ENCODE results near the gene CYB5R4.
"Not testable (repeated sequence)": the region's sequence is repeated elsewhere in the genome, so short reads cannot be mapped to it uniquely, and the experiment has no call there.

The CYB5R4 gene

DNA sequence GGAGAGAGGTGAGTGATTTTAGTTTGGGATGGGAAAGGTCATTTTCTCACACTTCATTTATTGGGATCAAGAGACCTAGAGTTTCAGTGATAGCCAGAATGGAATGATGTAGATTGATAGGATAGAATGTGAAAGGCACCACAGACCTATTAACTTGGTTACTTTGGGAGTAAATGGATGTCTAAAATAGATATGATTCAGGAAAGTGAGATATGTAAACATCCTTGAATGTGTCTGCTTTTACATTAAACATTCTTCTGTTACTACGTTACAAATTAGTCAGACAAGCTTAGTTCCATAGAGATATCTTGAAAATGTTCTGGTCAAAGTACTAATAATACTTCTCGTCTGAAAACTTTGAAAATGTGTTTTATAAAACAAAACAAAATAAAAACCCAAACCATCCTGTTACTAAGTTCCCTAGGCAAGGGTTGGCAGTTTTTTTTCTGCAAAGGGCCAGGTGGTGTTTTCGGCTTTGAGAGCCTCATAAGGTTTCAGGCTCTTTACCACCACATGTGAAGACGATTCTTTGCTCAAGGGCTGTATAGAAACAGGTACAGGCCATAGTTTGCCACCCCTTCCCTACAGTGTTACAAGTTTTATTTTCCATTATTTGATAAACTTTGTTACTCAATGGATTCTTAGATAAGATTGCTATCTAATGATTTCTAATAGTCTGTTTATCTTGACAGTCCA lies 3.4 kb downstream of the CYB5R4 start:
- no peak for DNase-seq (ENCODE audit: low read depth in 2 of 2)

DNA sequence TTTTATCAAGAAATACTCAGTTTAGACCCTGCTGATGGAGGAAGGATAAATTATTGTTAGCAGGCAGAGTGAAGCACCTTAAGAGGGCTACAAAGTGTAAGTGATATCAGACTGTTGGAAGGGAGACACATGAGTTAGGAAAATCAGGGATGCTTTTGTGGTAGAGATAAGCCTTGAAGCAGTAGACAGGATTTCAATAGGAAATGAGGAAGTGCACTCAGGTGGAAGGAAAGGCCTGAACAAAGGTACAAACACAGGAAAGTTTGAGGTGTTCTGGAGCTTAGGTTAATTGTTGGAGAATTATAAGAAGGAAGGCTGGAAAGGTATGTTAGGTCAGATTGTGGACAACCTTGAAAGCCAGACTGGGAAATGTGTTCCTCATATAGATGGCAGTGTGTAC lies 7.6 kb downstream of the CYB5R4 start:
- DNase-seq (ENCODE audit: low read depth in 2 of 2): no peak

DNA sequence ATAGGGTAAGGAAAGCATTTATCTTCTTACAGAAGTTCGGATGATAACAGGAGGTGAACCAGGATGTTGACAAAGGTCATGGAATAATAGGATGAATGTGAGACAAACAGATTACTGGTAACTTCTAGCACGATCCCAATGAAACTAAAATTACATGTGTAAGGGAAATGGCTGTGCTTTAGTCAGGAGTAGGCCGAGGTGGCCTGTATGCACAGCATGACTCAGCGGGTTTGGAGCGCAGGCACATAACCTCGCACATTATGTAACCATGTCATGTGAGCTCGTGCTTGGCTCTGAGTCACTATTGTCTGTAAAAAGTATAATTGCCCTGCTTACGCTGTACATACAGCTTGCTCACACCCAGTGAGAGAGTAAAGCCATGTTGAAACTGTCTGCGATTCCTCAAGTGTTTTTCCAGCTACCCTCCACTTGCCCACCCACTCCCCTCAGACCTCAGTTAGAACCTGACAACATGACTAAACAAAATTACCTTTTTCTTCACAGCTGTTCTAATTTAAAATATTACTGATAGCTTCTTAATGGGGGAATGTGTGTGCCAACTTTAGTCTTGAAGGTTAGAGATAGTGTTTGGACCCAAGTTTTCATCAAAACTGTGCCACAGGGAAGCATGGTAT lies 8.2 kb downstream of the CYB5R4 start:
- no peak for DNase-seq (ENCODE audit: low read depth in 2 of 2)

DNA sequence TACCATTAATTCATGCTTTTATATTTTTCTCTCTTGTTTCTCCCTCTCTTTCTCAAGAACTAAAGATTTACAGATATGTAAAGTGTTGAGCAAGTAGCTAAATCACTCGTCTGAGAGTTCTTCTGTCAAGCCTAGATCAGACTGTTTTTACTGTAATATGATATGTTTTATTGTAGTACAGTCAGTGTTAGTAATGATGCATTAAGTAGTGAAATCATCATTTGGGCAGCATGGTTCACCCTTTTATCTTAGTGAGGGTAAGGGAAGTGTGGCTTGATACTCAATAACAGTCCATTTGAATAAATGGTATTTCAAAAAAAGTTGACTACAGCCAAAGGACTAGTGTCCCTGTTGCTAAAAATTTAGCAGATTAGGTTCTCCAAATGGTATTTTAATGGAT lies 9.2 kb downstream of the CYB5R4 start:
- DNase-seq (ENCODE audit: low read depth in 2 of 2): no peak

DNA sequence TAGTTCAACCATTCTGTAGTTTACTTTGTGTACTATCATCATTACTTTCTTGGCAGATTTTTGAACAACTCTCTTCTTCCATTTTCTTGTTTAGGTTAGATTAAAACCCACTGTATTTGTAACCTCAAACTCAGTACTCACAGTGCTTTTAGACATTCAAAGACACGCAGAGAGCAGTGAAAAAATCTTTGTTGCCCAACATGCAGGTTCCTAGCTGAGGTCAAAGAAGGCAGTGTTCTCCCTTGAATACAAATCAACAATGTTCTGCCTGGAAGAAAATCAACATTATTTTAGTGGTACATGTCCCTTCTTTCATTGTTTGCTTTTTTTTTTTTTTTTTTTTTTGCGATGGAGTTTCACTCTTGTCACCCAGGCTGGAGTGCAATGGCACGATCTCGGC lies 11.2 kb downstream of the CYB5R4 start:
- DNase-seq (ENCODE audit: low read depth in 2 of 2): no peak

DNA sequence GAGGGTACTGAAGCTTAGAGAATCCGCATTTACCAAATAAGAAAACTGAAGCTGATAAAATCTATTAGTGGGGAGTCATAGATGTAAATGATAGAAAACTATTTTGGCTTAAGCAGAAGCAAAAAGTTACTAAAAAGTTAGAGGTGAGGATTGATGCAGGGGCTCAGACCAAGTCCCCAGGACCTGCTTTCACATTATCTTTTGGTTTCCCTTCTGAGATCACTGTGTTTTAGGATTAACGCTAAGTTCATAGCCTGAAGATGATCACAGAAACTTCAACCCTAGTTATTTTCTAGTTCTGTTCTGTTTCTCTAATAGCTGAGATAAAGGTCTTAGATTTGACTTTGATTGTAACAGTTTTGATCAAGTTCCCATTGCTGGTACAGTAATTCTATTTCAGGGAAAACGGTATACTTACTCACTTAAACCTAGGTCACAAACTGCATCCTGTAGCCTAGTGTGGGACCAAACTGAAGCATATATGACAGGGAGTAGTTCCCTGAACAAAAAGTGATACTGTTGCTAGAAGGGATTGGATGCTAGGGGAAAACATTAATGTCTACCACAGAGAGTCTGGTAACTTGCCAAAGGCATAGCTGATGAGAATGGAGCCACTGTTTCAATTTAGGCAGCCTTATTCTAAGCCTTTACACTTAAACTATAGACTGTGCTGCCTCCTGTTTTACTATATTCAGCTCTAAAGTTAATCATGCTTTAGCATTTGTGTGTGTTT lies 13.1 kb downstream of the CYB5R4 start:
- no peak for DNase-seq (ENCODE audit: low read depth in 2 of 2)

DNA sequence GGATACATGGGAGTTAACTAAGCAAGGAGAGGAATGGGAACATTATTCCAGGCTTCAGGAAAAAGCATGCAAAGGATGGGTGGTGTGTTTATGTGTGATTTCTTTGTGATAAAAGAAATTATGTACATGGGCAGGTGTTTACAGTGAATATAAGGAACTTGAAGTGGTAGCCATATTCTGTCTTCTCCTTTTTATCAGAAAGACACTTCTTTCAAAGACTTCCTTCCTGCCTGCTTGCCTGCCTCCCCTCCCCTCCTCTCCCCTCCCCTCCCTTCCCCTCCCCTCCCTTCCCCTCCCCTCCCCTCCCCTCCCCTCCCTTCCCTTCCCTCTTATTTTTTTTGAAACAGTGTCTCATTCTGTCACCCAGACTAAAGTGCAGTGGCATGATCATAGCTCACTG lies 14.4 kb downstream of the CYB5R4 start:
- no peak for DNase-seq (ENCODE audit: low read depth in 2 of 2)

DNA sequence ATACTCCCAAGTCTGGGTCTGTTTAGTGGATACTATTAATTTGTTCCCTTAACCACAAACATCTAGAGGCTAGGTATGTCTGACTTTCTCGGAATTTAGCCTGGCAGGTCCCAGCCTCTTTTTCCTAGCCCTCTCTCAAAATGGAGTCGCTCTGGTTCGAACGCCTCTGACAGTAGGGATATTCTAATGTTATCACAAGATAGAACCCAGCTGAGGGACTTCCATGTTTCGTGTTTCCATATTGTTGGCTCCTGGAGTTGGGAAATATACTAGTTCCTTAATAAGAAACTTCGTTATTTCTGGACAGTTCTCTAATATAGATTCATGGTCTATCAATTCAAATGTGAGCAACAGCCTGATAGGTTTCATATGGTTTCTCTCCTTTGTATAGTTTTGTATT lies 16.4 kb downstream of the CYB5R4 start:
- no peak for DNase-seq (ENCODE audit: low read depth in 2 of 2)

DNA sequence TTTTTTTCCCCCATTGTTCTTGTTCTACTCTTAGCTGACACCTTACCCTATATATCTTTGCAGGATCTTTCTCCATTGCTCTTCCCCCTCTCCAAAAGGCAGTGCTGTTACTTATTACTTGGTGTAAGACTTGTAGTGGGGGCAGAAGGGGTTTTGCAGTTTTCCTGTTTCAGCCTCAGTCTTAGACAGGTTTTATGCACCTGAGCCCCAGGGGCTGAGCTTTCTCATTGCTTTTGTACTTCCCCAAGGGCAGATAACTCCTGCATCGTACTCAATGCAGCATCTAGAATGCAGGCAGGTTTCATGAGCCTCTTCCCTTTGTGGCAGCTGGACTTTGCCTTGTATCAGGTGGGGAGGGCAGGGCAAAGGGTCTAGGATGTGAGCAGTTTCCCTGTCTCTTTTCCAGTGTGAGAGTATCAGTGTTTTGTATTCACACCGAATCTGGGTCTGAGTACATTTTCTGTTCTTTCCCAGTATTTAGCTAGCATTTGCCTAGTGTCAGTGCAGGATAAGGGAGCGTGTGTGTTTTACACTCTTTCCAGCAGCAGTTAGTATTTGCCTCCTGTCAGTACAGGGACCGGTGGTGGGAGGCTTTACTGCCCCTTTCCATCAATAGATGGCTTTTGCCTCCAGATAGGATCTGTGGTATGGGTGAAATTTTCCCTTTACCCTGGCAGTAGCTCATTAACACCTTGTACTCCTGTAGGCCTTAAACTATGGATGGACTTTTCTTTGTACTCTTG lies 19.6 kb downstream of the CYB5R4 start:
- DNase-seq (ENCODE audit: low read depth in 2 of 2): no peak

DNA sequence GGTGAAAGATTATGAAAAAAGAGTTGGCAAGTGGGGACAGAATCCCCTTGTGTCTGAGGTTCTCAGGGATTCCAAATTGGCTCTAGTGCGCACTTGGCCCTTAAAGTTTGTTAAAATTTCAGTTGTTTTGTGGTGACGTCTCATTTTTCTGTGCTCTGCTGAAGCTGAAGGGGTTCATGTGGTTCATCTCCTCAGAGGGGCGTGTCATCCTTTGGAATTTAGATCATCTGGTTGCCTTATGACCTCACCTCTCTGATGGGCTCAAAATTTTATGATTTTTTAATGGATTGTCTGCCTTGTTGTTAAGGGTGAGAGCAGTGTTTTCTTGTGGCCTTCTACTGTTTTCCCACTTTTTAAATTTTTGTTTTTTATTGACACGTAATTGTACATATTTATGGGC lies 20.3 kb downstream of the CYB5R4 start:
- no peak for DNase-seq (ENCODE audit: low read depth in 2 of 2)

DNA sequence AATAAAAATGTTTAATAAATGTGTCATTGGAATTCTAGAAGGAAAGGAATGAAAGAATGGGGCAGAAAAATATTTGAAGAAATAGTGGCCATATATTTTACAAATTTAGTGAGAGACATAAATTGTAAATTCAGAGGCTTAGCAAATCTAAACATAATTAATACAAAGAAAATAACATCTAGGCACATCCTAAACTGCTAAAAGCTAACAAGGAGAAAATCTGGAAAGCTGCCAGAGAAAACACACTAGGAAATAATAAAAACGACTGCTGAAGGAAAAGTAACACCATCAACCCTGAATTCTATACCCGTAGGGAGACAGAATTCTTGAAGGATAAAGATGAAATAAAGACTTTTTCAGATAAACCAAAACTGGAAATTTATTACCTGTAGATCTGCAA lies 23.8 kb downstream of the CYB5R4 start:
- no peak for DNase-seq (ENCODE audit: low read depth in 2 of 2)

DNA sequence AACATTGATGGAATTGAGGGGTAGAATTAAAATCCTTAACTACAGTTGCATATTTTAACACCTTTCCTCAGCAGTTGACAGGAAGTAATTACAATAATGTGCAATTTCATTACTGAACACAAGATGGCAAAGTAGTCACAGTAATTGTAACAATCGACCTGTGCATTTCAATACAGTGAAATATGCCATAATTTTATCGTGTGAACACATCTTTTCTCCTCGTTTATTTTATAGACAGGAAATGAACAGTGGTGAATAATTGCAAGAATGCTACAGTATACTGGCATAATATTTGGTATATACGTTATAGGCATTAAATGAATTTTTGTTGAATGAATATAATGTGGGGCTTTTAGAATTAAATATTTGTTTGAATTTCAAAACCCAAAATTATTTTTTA lies 25.0 kb downstream of the CYB5R4 start:
- DNase-seq (ENCODE audit: low read depth in 2 of 2): no peak

DNA sequence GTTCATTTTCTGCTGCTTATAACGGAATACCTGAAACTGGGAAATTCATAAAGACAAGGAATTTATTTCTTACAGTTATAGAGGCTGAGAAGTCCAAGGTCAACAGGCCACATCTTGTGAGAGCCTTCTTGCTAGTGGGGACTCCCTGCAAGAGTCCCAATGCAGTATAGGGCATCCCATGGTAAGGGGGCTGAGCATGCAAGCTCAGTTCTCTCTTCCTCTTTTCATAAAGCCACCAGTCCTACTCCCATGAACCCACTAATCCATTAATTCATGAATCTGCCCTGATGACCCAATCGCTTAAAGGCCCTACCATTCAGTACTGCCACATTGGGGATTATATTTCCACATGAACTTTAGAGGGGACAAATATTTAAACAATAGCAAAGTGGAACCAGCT lies 26.5 kb downstream of the CYB5R4 start:
- no peak for DNase-seq (ENCODE audit: low read depth in 2 of 2)

DNA sequence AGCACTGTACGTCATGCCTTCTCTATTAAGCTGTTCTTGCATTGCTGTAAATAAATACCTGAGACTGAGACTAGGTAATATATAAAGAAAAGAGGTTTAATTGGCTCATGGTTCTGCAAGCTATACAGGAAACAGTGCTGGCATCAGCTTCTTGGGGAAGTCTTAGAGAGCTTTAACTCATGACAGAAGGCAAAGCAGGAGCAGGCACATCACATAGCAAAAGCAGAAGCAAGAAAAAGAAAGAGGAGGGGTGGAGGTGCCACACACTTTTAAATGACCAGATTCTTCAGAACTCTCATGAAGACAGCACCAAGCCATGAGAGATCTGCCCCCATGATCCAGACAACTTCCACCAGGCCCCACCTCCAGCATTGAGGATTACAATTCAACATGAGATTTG lies 30.1 kb downstream of the CYB5R4 start:
- no peak for DNase-seq (ENCODE audit: low read depth in 2 of 2)

DNA sequence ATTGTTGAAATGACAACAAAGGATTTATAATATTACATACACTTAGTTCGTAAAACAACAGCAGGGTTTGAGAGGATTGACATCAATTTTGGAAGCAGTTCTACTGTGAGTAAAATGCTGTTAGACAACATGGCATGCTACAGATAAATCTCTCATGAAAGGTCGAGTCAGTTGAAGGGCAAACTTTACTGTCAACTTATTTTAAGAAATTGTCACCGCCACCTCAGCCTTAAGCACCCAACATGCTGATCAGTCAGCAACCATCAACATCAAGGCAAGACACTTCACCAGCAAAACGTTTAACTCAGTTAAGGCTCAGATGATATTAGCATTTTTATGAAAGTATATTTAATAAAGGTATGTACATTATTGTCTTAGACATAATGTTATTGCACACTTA lies 31.0 kb downstream of the CYB5R4 start:
- DNase-seq (ENCODE audit: low read depth in 2 of 2): no peak

DNA sequence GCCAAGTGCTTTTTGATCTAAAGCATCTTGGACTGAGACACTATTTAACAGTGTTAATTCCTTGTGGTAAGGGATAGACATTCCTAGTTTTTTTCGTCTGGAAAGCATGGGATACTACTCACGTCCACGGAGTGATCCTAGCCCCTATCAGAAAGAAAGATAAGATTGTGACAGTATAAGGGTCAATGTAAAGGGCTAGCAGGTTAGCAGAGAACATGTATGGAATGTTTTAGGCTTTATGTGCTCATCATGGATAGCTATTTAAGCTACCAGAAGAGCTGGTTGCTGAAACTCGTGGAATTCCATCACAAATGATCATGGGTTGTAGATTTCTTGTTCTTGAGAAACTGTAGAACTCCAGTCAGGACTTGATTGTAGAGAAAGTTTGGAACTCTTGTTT lies 32.1 kb downstream of the CYB5R4 start:
- no peak for DNase-seq (ENCODE audit: low read depth in 2 of 2)

DNA sequence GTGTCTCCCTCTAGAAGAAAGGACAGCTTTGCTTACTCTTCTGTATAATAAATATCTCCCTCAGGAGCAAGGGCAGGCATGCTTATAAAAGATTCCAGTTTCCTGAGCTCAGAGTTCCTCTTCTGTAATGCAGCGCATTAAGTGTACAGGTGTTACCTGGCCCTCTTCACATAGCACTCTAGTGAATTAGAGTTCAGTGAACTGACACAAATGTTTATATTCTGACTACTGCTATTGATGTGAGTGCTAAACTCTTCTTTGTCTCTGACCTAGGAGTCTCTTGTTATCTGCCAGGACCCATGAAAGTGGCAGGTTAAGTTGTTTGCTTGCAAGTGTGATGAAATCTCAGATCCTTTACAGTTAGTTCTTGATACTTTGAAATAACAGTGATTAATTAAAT lies 33.5 kb downstream of the CYB5R4 start:
- DNase-seq (ENCODE audit: low read depth in 2 of 2): no peak

DNA sequence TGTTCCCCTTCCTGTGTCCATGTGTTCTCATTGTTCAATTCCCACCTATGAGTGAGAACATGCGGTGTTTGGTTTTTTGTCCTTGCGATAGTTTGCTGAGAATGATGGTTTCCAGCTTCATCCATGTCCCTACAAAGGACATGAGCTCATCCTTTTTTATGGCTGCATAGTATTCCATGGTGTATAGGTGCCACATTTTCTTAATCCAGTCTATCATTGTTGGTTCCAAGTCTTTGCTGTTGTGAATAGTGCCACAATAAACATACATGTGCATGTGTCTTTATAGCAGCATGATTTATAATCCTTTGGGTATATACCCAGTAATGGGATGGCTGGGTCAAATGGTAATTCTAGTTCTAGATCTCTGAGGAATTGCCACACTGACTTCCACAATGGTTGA lies 37.6 kb downstream of the CYB5R4 start:
- DNase-seq (ENCODE audit: low read depth in 2 of 2): not testable (repeated sequence)

DNA sequence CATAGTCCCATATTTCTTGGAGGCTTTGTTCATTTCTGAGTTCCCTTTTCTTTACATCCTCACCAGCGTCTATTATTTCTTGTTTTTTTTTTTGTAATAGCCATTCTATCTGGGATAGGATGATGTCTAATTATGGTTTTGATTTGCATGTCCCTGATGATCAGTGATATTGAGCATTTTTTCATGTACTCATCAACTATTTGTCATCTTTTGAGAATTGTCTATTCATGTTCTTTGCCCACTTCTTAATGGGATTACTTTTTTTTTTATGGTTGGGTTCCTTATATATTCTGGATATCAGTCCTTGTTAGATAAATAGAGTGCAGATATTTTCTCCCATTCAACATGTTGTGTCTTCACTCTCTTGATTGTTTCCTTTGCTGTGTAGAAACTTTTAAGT lies 42.1 kb downstream of the CYB5R4 start:
- no peak for DNase-seq (ENCODE audit: low read depth in 2 of 2)

DNA sequence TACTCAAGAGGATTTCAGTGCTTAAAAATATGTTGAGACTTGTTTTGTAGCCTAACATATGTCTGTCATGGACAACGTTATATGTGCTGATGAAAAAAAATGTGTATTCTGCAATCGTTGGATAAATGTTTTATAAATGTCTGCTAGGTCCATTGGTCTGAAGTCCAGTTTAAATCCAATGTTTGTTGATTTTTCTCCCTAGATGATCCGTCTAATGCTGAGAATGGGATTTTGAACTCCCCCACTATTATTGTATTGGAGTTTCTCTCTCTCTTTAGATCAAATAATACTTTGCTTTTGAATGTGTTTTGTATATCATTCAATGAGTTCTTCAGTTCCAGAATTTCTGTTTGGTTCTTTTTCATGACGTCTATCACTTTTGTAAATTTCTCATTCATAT lies 44.9 kb downstream of the CYB5R4 start:
- DNase-seq (ENCODE audit: low read depth in 2 of 2): no peak

DNA sequence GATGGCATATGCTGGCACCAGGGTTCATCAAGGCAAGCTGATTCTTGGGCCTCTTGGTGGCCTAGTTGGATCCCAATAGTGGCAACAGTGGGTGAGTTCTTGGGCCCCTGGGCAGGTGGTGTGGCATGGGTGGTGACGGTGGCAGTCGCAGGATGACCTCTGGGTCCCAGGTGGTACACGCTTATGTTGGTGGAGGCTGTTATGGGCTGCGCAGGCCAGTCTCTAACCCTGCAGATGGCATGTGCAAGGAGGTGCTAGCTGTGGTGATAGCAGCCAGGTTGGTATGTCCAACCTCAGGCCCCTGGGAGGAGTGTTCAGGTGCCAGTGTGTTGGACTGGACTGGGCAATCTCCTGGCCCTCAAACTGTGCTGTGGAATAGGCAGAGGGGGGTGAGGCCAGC lies 46.2 kb downstream of the CYB5R4 start:
- no peak for DNase-seq (ENCODE audit: low read depth in 2 of 2)

DNA sequence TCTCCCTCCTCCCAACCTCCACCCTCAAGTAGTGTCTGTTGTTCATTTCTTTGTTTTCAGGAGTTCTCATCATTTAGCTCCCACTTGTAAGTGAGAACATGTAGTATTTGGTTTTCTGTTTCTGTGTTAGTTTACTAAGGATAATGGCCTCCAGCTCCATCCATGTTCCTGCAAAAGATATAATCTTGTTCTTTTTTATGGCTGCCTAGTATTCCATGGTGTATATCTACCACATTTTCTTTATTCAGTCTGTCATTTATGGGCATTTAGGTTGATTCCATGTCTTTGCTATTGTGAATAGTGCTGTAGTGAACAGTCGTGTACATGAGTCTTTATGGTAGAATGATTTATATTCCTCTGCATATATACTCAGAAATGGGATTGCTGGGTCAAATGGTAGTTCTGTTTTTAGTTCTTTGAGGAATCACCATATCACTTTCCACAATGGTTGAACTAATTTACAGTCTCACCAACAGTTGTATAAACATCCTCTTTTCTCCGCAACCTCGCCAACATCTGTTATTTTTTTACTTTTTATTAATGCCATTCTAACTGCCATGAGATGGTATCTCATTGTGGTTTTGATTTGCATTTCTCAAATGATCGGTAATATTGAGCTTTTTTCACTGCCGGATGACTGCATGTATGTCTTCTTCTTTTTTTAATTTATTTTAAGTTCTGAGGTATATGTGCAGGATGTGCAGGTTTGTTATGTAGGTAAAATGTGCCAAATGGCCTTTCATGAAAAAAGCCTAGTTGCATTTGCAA lies 48.3 kb downstream of the CYB5R4 start:
- not testable (repeated sequence) for DNase-seq (ENCODE audit: low read depth in 2 of 2)
